ENCODE data around the gene ARL2BP.
"Not testable (repeated sequence)": the region's sequence is repeated elsewhere in the genome, so short reads cannot be mapped to it uniquely, and the experiment has no call there.

The ARL2BP gene

GRCh38 chr16:57244767-57245471 is at the start of gene ARL2BP:
ARL2BP (plus strand) TSS chr16:57245259; CDS start chr16:57245368, 109 bp downstream.
- DNase-seq, result peak; percentile 99

GRCh38 chr16:57196286-57196685 is 48.8 kb upstream of the ARL2BP start:
- no peak for DNase-seq

- DNase-seq, result no peak
Measured at GRCh38 chr16:57196753-57197152, 48.3 kb upstream of the ARL2BP start.

- not testable (repeated sequence) for DNase-seq
Measured at GRCh38 chr16:57200321-57200720, 44.7 kb upstream of the ARL2BP start.

GRCh38 chr16:57200926-57201325 is 44.1 kb upstream of the ARL2BP start:
- DNase-seq, result not testable (repeated sequence)

GRCh38 chr16:57202095-57202886 is 42.8 kb upstream of the ARL2BP start:
- no peak for DNase-seq

- no peak for DNase-seq
Measured at GRCh38 chr16:57203451-57203850, 41.6 kb upstream of the ARL2BP start.

- DNase-seq, result peak; percentile 54
Measured at GRCh38 chr16:57204675-57205074, 40.4 kb upstream of the ARL2BP start.

- DNase-seq, result no peak
Measured at GRCh38 chr16:57208926-57209325, 36.1 kb upstream of the ARL2BP start.

GRCh38 chr16:57209780-57210179 is 35.3 kb upstream of the ARL2BP start:
- no peak for DNase-seq

- no peak for DNase-seq
Measured at GRCh38 chr16:57213462-57213861, 31.6 kb upstream of the ARL2BP start.

- no peak for DNase-seq
Measured at GRCh38 chr16:57216968-57217367, 28.1 kb upstream of the ARL2BP start.

GRCh38 chr16:57223057-57223456 is 22.0 kb upstream of the ARL2BP start:
- DNase-seq, result no peak

GRCh38 chr16:57224651-57225335 is 20.3 kb upstream of the ARL2BP start:
- DNase-seq, result no peak

GRCh38 chr16:57225978-57226377 is 19.1 kb upstream of the ARL2BP start:
- no peak for DNase-seq

GRCh38 chr16:57226701-57227621 is 18.1 kb upstream of the ARL2BP start:
- no peak for DNase-seq

GRCh38 chr16:57229079-57229478 is 16.0 kb upstream of the ARL2BP start:
- DNase-seq, result no peak

GRCh38 chr16:57231821-57232350 is 13.2 kb upstream of the ARL2BP start:
- DNase-seq, result no peak

GRCh38 chr16:57233944-57234706 is 10.9 kb upstream of the ARL2BP start:
- no peak for DNase-seq

- no peak for DNase-seq
Measured at GRCh38 chr16:57234707-57235092, 10.4 kb upstream of the ARL2BP start.

Measured in islet precursor cell (in vitro differentiated cells).